Cardiac muscle cell (in vitro differentiated cells and primary cell): Measurements from ENCODE around the gene CEP131. TPM values are rescaled to one million over a fixed set of nuclear protein-coding genes. Genes with fewer than 3 reads are reported as not detected.

ENCODE experiments used
- DNase-seq, 2 donors: peaks; one replicate each; pipeline versions ENCODE4 v3.0.0 to v3.0.0-alpha.2; 2010 to 2017; ENCODE audit warnings: low read depth in 1 of 2, low spot score in 1 of 2
- H3K27ac ChIP-seq: fragments of 200-600 bp; sonication (generic); 2 replicates; pipeline ENCODE4 v1.5.1; 2016
- H3K27me3 ChIP-seq: fragments of 200-600 bp; sonication (generic); 2 replicates; pipeline ENCODE4 v1.6.0; 2016; ENCODE audit warnings: control low read depth
- H3K36me3 ChIP-seq: fragments of 200-600 bp; sonication (generic); 2 replicates; pipeline ENCODE4 v1.5.1; 2016; ENCODE audit warnings: control low read depth
- H3K4me1 ChIP-seq: fragments of 200-600 bp; sonication (generic); 2 replicates; pipeline ENCODE4 v1.8.1; 2017; ENCODE audit warnings: low read depth, mild to moderate bottlenecking, mixed run types
- H3K4me3 ChIP-seq: fragments of 200-600 bp; sonication (generic); 2 replicates; pipeline ENCODE4 v1.5.1; 2016; ENCODE audit warnings: mild to moderate bottlenecking
- H3K9me3 ChIP-seq: fragments of 200-600 bp; sonication (generic); 2 replicates; pipeline ENCODE4 v1.5.1; 2017; ENCODE audit warnings: low read depth, mild to moderate bottlenecking, control low read depth
- polyA plus RNA-seq: library from polyadenylated mRNA; unstranded; fragments of >200 nt; fragmentation: Nextera tagmentation; extraction: Ambion mirVana; gene quantifications from 2 replicates; pipeline ENCODE4 v1.2.1, GENCODE V29; 2016
- total RNA-seq: library from RNA; depleted of rRNA; stranded (reverse); fragments of >200 nt; gene quantifications from 2 replicates; pipeline ENCODE4 v1.2.3, GENCODE V29; 2016
- TF ChIP-seq, protein P1 (sequence below): IDR thresholded peaks from 2 replicates; pipeline ENCODE4 v1.5.1; 2012; ENCODE audit warnings: low read depth, mild to moderate bottlenecking, low read length

Gene CEP131
- total and polyA plus RNA-seq, 2 experiments from 2014 or later, result 29.2 to 37.0 TPM

DNA sequence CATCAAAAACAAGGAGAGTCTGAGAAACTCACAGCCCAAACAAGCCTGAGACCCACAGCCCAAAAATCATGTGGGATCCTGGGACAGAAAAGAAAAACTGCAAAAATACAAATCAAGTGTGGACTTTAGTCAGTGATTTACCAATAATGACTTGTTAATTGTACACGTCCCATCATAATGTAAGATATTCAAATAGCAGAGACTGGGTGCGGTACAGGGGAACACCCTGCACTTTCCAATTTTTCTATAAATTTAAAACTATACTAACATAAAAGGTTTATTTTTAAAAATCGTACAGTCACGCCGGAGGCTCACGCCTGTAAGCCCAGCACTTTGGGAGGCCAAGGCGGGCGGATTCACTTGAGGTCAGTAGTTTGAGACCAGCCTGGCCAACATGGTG lies 8.8 kb downstream of the CEP131 start:
- H3K4me1 ChIP-seq, result no peaks in the 10 kb centered on the region
- no peaks in the 10 kb centered on the region for H3K9me3 ChIP-seq
- TF ChIP-seq, protein P1, sequence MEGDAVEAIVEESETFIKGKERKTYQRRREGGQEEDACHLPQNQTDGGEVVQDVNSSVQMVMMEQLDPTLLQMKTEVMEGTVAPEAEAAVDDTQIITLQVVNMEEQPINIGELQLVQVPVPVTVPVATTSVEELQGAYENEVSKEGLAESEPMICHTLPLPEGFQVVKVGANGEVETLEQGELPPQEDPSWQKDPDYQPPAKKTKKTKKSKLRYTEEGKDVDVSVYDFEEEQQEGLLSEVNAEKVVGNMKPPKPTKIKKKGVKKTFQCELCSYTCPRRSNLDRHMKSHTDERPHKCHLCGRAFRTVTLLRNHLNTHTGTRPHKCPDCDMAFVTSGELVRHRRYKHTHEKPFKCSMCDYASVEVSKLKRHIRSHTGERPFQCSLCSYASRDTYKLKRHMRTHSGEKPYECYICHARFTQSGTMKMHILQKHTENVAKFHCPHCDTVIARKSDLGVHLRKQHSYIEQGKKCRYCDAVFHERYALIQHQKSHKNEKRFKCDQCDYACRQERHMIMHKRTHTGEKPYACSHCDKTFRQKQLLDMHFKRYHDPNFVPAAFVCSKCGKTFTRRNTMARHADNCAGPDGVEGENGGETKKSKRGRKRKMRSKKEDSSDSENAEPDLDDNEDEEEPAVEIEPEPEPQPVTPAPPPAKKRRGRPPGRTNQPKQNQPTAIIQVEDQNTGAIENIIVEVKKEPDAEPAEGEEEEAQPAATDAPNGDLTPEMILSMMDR, result no peak
- no peak overlapping the region for H3K27ac ChIP-seq
- no peak overlapping the region for H3K4me3 ChIP-seq
- no peak for DNase-seq
- no peaks in the 10 kb centered on the region for H3K27me3 ChIP-seq
- no peaks in the 10 kb centered on the region for H3K36me3 ChIP-seq

DNA sequence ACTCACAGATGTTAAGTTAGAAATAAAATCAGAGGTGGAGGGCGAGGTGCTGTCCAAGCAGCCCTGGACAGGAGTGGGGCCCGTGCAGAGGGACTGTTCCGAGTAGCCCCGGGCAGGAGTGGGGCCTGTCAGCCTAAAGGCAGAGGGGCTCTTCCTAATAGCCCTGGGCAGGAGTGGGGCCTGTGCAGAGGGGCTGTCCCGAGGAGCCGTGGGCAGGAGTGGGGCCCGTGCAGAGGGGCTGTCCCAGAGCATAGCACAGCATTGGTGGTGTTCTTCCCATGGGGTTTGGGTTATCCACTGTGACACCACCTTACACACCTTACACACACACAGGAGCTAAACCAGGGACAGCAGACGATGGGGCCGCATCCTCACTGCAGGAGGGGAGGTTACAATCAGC lies 10.4 kb downstream of the CEP131 start:
- Histone ChIP-seq H3K4me1 (no peaks in the 10 kb centered on the region), H3K27ac (no peak overlapping the region), H3K27me3 (no peaks in the 10 kb centered on the region)

DNA sequence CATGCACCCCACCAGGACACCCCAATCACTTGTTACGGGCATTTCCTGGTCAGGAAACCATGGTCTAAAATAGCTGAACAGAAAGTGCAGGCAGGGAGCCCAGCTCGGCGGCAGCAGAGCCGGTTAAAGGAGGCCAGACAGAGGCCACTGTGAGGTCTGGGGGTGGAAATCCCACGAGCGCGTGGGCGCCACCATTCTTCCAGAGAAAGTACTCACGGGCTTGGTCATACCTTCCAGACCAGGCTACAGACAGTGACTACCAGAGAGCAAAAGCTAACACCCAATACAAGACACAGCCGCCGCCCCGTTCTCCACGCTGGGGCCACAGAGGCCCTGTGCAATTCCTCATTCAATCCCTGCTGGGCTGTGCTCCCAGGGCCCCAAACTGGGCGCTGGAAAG lies 11.9 kb downstream of the CEP131 start:
- TF ChIP-seq, protein P1, result no peak
- H3K9me3 ChIP-seq, result no peaks in the 10 kb centered on the region
- H3K36me3 ChIP-seq, result no peaks in the 10 kb centered on the region
- no peak overlapping the region for H3K27ac ChIP-seq
- no peaks in the 10 kb centered on the region for H3K27me3 ChIP-seq
- no peak for DNase-seq
- H3K4me1 ChIP-seq, result no peaks in the 10 kb centered on the region
- no peak overlapping the region for H3K4me3 ChIP-seq

More for the DNA sequence above, 10.4 kb downstream of the CEP131 start:
- DNase-seq, result no peak
- Histone ChIP-seq H3K36me3 (no peaks in the 10 kb centered on the region), H3K9me3 (no peaks in the 10 kb centered on the region), H3K4me3 (no peak overlapping the region)
- TF ChIP-seq, protein P1, result no peak

DNA sequence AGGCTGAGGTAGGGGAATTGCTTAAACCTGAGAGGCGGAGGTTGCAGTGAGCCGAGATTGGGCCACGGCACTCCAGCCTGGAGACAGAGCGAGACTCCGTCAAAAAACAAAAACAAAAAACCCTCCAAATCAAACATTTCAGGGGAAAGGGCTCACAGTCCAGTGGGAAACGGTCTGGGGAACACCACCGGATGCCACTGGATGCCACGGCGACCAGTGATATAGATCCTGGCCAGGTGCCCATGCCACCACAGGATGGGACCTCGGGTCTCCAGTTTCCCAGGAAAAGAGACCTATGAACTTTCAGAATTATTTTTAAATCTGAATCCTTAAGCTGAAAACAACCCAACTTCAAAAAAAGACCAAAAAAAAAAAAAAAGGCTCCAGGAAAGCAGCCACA lies 12.3 kb downstream of the CEP131 start:
- H3K36me3 ChIP-seq, result no peaks in the 10 kb centered on the region
- H3K27ac ChIP-seq, result no peak overlapping the region
- H3K4me3 ChIP-seq, result no peak overlapping the region
- no peaks in the 10 kb centered on the region for H3K9me3 ChIP-seq
- TF ChIP-seq, protein P1, result no peak
- no peak for DNase-seq
- no peaks in the 10 kb centered on the region for H3K4me1 ChIP-seq
- no peaks in the 10 kb centered on the region for H3K27me3 ChIP-seq

DNA sequence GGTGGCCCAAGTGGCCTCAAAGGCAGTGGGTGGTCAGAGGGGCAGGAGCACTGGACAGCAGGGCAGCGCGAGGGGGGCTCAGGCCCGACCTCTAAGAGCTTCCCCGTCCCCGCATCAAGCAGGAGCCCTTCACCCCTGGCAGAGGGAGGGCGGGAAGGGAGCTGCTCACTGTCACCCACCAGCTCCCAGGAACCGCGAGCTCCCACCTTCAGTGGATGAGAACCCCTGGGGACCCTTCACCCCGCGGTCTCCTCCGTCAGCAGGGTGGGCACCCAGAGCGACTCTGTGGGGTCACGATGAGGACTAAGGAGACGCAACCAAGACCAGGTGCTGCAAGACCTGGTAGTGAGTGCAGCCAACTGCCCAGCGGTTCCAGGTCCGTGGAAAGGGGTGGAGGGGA lies 13.6 kb downstream of the CEP131 start:
- Histone ChIP-seq H3K9me3 (no peaks in the 10 kb centered on the region), H3K27me3 (no peaks in the 10 kb centered on the region), H3K27ac (no peak overlapping the region), H3K36me3 (no peaks in the 10 kb centered on the region), H3K4me3 (no peak overlapping the region), H3K4me1 (no peaks in the 10 kb centered on the region)
- no peak for DNase-seq
- TF ChIP-seq, protein P1, result no peak

DNA sequence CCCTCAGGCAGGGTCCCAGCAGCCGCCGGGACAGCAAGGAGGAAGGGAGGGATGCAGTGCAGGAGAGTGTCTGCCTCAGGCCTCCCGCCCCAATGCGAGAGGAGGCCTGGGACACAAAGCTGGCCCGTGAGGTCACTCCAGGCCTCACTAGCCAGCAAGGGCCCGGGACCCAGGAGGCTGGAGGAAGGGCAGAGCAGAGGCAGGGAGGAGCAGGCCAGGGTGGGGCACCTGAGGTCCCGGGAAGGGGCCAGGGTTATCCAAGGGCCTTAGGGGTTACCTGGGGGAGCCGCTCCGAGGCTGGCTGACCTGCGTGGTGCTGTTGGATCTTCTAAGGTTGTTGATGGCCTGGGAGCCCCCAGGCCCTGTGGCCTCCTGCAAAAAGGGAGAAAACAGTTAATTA lies 14.1 kb downstream of the CEP131 start:
- no peaks in the 10 kb centered on the region for H3K4me1 ChIP-seq
- TF ChIP-seq, protein P1, result no peak
- no peak overlapping the region for H3K27ac ChIP-seq
- DNase-seq, result no peak
- H3K27me3 ChIP-seq, result no peaks in the 10 kb centered on the region
- H3K4me3 ChIP-seq, result no peak overlapping the region
- no peaks in the 10 kb centered on the region for H3K9me3 ChIP-seq
- H3K36me3 ChIP-seq, result no peaks in the 10 kb centered on the region
